CD14-positive monocyte (primary cell): ENCODE results near the gene ATP10D. TPM values are rescaled to one million over a fixed set of nuclear protein-coding genes. Genes with fewer than 3 reads are reported as not detected.

ENCODE experiments used
- DNase-seq, 3 donors: peaks; one replicate each; pipeline ENCODE4 v3.0.0-alpha.2; 2011 to 2022
- H2AFZ ChIP-seq: 2 replicates; pipeline ENCODE4 v1.6.0; 2012; ENCODE audit warnings: mild to moderate bottlenecking, low read depth, low read length, inconsistent platforms; ENCODE audit not compliant: insufficient read depth, poor library complexity, severe bottlenecking
- H3K27ac ChIP-seq, 2 donors: 1 replicate in 1 of 2; 2 replicates in 1 of 2; pipeline ENCODE4 v1.5.1; 2012 to 2013; ENCODE audit warnings: low read length in 2 of 2, control low read depth in 1 of 2, inconsistent platforms in 1 of 2, low read depth in 1 of 2, mild to moderate bottlenecking in 1 of 2
- H3K27me3 ChIP-seq, 2 donors: one replicate each; pipeline versions ENCODE4 v1.6.0 to v1.6.1; 2011 to 2013; ENCODE audit warnings: low read length in 2 of 2; ENCODE audit not compliant: control insufficient read depth in 2 of 2, insufficient read depth in 2 of 2
- H3K36me3 ChIP-seq, 2 donors: replicated peaks in 1 of 2; 1 replicate in 1 of 2; 2 replicates in 1 of 2; pipeline versions ENCODE4 v1.5.1 to v1.6.1; 2012 to 2013; ENCODE audit warnings: low read length in 2 of 2, control low read depth in 1 of 2, inconsistent platforms in 1 of 2, mild to moderate bottlenecking in 1 of 2; ENCODE audit not compliant: insufficient read depth in 2 of 2, control insufficient read depth in 1 of 2
- H3K4me1 ChIP-seq, 2 donors: 1 replicate in 1 of 2; 2 replicates in 1 of 2; pipeline versions ENCODE4 v1.5.1 to v1.6.1; 2012 to 2013; ENCODE audit warnings: low read length in 2 of 2, control low read depth in 1 of 2, inconsistent platforms in 1 of 2, mild to moderate bottlenecking in 1 of 2, moderate library complexity in 1 of 2; ENCODE audit not compliant: insufficient read depth in 2 of 2, control insufficient read depth in 1 of 2
- H3K4me2 ChIP-seq: replicated peaks from 2 replicates; pipeline ENCODE3; 2012; ENCODE audit warnings: low read length, moderate library complexity, mild to moderate bottlenecking; ENCODE audit not compliant: poor library complexity, severe bottlenecking; ENCODE audit errors: extremely low read depth
- H3K4me3 ChIP-seq, 3 experiments: fragments of 200-600 bp in 1 of 3; sonication (generic) in 1 of 3; replicated peaks in 1 of 3; 1 replicate in 2 of 3; 2 replicates in 1 of 3; pipeline ENCODE4 v1.5.1; 2011 to 2013; ENCODE audit warnings: low read length in 3 of 3, mild to moderate bottlenecking in 3 of 3, control low read depth in 2 of 3, low read depth in 2 of 3, inconsistent platforms in 1 of 3, moderate library complexity in 1 of 3
- H3K79me2 ChIP-seq: 2 replicates; pipeline ENCODE4 v1.6.0; 2012; ENCODE audit warnings: mild to moderate bottlenecking, control low read depth, inconsistent platforms, low read length, moderate library complexity; ENCODE audit not compliant: insufficient read depth
- H3K9ac ChIP-seq: 2 replicates; pipeline ENCODE4 v1.6.0; 2017; ENCODE audit warnings: low read length, mild to moderate bottlenecking; ENCODE audit not compliant: insufficient read depth, poor library complexity, severe bottlenecking
- H3K9me3 ChIP-seq, 2 donors: replicated peaks in 1 of 2; 1 replicate in 1 of 2; 2 replicates in 1 of 2; pipeline versions ENCODE4 v1.5.1 to v1.6.1; 2012 to 2013; ENCODE audit warnings: low read length in 2 of 2, control low read depth in 1 of 2; ENCODE audit not compliant: control insufficient read depth in 1 of 2, insufficient read depth in 1 of 2
- H4K20me1 ChIP-seq: 2 replicates; pipeline ENCODE4 v1.6.0; 2012; ENCODE audit warnings: mild to moderate bottlenecking, low read length, control low read depth, moderate library complexity; ENCODE audit not compliant: insufficient read depth
- H3K27ac Mint-ChIP-seq, 7 donors: one replicate each; pipeline ENCODE4 v1.8.0; 2020; ENCODE audit warnings: mild to moderate bottlenecking in 7 of 7, mixed read lengths in 7 of 7, moderate library complexity in 6 of 7, inconsistent platforms in 2 of 7
- H3K27me3 Mint-ChIP-seq, 3 donors: one replicate each; pipeline ENCODE4 v1.8.0; 2021 to 2022; ENCODE audit warnings: low read depth in 3 of 3, mild to moderate bottlenecking in 3 of 3, mixed read lengths in 3 of 3, moderate library complexity in 3 of 3, inconsistent platforms in 1 of 3
- H3K36me3 Mint-ChIP-seq, 2 donors: one replicate each; pipeline ENCODE4 v1.8.0; 2020; ENCODE audit warnings: mixed read lengths in 2 of 2, inconsistent platforms in 1 of 2, mild to moderate bottlenecking in 1 of 2
- H3K4me1 Mint-ChIP-seq: one replicate; pipeline ENCODE4 v1.8.0; 2020; ENCODE audit warnings: mild to moderate bottlenecking, mixed read lengths
- H3K4me3 Mint-ChIP-seq, 2 donors: one replicate each; pipeline ENCODE4 v1.8.0; 2020; ENCODE audit warnings: mild to moderate bottlenecking in 2 of 2, mixed read lengths in 2 of 2, moderate library complexity in 1 of 2
- H3K9me3 Mint-ChIP-seq, 7 donors: one replicate each; pipeline ENCODE4 v1.8.0; 2020 to 2022; ENCODE audit warnings: mixed read lengths in 7 of 7, mild to moderate bottlenecking in 6 of 7, moderate library complexity in 6 of 7, inconsistent platforms in 2 of 7
- CTCF ChIP-seq: fragments of 200-600 bp; IDR thresholded peaks from one replicate; pipeline ENCODE4 v1.8.0; 2022; ENCODE audit warnings: antibody characterized with exemption, mild to moderate bottlenecking
- WGBS: methylation state at CpG from one replicate; pipeline ENCODE4 v1.1.5; 2013; ENCODE audit warnings: missing lambda C conversion rate; ENCODE audit not compliant: insufficient coverage; 5-methylcytosine and 5-hydroxymethylcytosine counted together
- intact Hi-C, 2 donors: fragments of 100-400 bp; cut with micrococcal nuclease; formaldehyde crosslinking; loops; one replicate each; pipeline versions ENCODE4 v1.15.0 to v1.15.1; 2023
- polyA plus RNA-seq, 3 donors: library from polyadenylated mRNA; depleted of rRNA in 1 of 3; unstranded in 2 of 3; stranded (reverse) in 1 of 3; fragments of 300-500 nt in 2 of 3; fragments of >200 nt in 1 of 3; fragmentation: Illumina TruSeq in 2 of 3; gene quantifications; 1 replicate in 2 of 3; 2 replicates in 1 of 3; pipeline ENCODE4 v1.2.3, GENCODE V29; 2012 to 2021

ATP10D gene
- polyA plus RNA-seq, 3 donors = 8.4 to 16.9 (median 14.1) TPM

GRCh38 chr4:47462799-47463234 is 22.3 kb upstream of the ATP10D start:
- Histone ChIP-seq H4K20me1 (peaks cover 11% of the 10 kb centered on the region), H3K4me1 (peaks cover 23 to 49% of the 10 kb centered on the region in 2 donors), H3K4me2 (peak overlapping the region; percentile 95), H3K9me3 (no peaks in the 10 kb centered on the region), H3K4me3 (peak overlapping the region; percentile 87 to 95 (median 91)), H3K79me2 (peaks cover 55% of the 10 kb centered on the region), H3K27ac (peak overlapping the region; percentile 57 to 89), H3K36me3 (peaks cover 16 to 23% of the 10 kb centered on the region in 2 donors), H2AFZ (peak overlapping the region; percentile 90), H3K9ac (peak overlapping the region; percentile 79), H3K27me3 (no peaks in the 10 kb centered on the region)
- intact Hi-C loops = loop anchor here (1.0 to 5.0 kb wide), 3 partner anchors 22 to 1369 kb away; partner anchors contain the start of genes ATP10D (in 1 of the 2) and OCIAD1 (in 1 of the 2)
- Mint-ChIP-seq H3K27ac (peak overlapping the region; percentile 73 to 95 (median 84)), H3K4me3 (peak overlapping the region; percentile 80 to 90), H3K36me3 (peaks cover 16 to 23% of the 10 kb centered on the region in 2 donors), H3K4me1 (peaks cover 38% of the 10 kb centered on the region), H3K9me3 (no peaks in the 10 kb centered on the region), H3K27me3 (no peaks in the 10 kb centered on the region)
- no CpG with 5 or more reads among the region's 6 CpGs for WGBS
- no peak for DNase-seq
- no peak for TF ChIP-seq CTCF

- Histone ChIP-seq H3K4me2 (peak within 1 kb of the TSS; percentile 95), H3K36me3 (peaks cover 10 to 17% of the 10 kb centered on the region in 2 donors), H3K9ac (peak within 1 kb of the TSS; percentile 79), H2AFZ (peak within 1 kb of the TSS; percentile 90), H4K20me1 (peaks cover 11% of the 10 kb centered on the region), H3K27me3 (no peaks in the 10 kb centered on the region), H3K27ac (peak within 1 kb of the TSS; percentile 57 to 89), H3K9me3 (no peaks in the 10 kb centered on the region), H3K4me1 (peaks cover 23 to 49% of the 10 kb centered on the region in 2 donors), H3K79me2 (peaks cover 49% of the 10 kb centered on the region), H3K4me3 (peak within 1 kb of the TSS; percentile 87 to 95 (median 91))
- Mint-ChIP-seq H3K27ac (peak within 1 kb of the TSS; percentile 73 to 95 (median 84)), H3K4me3 (peak within 1 kb of the TSS; percentile 80 to 90), H3K36me3 (peaks cover 12 to 17% of the 10 kb centered on the region in 2 donors), H3K9me3 (no peaks in the 10 kb centered on the region), H3K27me3 (no peaks in the 10 kb centered on the region), H3K4me1 (peaks cover 38% of the 10 kb centered on the region)
- peak; percentile 22 for TF ChIP-seq CTCF
- WGBS = under 1% methylated on average over 47 of the region's 51 CpGs
- peak; percentile 97 to 99 (median 97) for DNase-seq
- intact Hi-C loops = loop anchor here (1.0 to 5.0 kb wide), 3 partner anchors 21 to 1369 kb away; partner anchors contain the start of genes ATP10D (in 1 of the 2) and OCIAD1 (in 1 of the 2)
These were observed 21.7 kb upstream of the ATP10D start, which contains the start of gene COMMD8 for GRCh38 chr4:47463235-47463956. COMMD8 (minus strand) TSS chr4:47463702; CDS start chr4:47463651, 51 bp downstream.
